ENCODE data around the gene CHCT1. TPM values are rescaled to one million over a fixed set of nuclear protein-coding genes. Genes with fewer than 3 reads are reported as not detected.

CHCT1 gene
- total RNA-seq, 1 experiment from 2014 or later, result not detected

- DNase-seq (ENCODE audit: low read depth, low spot score) (no peak), ATAC-seq (no peak)
- H3K4me1 ChIP-seq (ENCODE audit: control insufficient read depth, insufficient read depth, low read length), result no peaks in the 10 kb centered on the region
- no peaks in the 10 kb centered on the region for H3K36me3 ChIP-seq (ENCODE audit: control insufficient read depth, insufficient read depth, low read length)
- in situ Hi-C loops (cut with HindIII; ENCODE audit: low pct_unique_long_range_greater_than_20kb, low sequenced_read_pairs) (no loop called here), intact Hi-C loops (cut with micrococcal nuclease; ENCODE audit: unreplicated experiment) (no loop called here)
- no peaks in the 10 kb centered on the region for H3K27me3 ChIP-seq (ENCODE audit: control insufficient read depth, insufficient read depth, low read length)
- BruUV-seq (replicated peaks), result no TSS peak
- POLR2A ChIA-PET, result interaction anchor here (0.7 kb wide), 1 partner anchor 10 kb away, joined by 3 read pairs; no protein-coding TSS in a partner anchor
- H3K27ac ChIP-seq (ENCODE audit: low read length), result no peak overlapping the region
- CTCF ChIA-PET, result no interaction called here
- no peak for TF ChIP-seq REST (IDR thresholded peaks at IDR 0.05; ENCODE audit: insufficient read depth in 1 of 2, low read depth in 2 of 2, low read length in 1 of 2)
- TF ChIP-seq CTCF (IDR thresholded peaks at IDR 0.05), result no peak
- no peak for TF ChIP-seq TCF7L2 (IDR thresholded peaks at IDR 0.05; ENCODE audit: low read depth, low read length)
- TF ChIP-seq POLR2AphosphoS5 (IDR thresholded peaks at IDR 0.05; ENCODE audit: low read depth, low read length), result no peak
- no peak for TF ChIP-seq SIN3A (IDR thresholded peaks at IDR 0.05; ENCODE audit: borderline replicate concordance, insufficient read depth, low read depth, low read length)
- no peaks in the 10 kb centered on the region for H3K9me3 ChIP-seq (ENCODE audit: control insufficient read depth, insufficient read depth, low read depth, low read length)
- H3K4me3 ChIP-seq (ENCODE audit: low read depth in 2 of 2, low read length in 2 of 2), result no peak overlapping the region
These were observed 18.8 kb upstream of the CHCT1 start for GRCh38 chr17:60403523-60403810.

- no peak overlapping the region for H3K4me3 ChIP-seq (ENCODE audit: low read depth in 2 of 2, low read length in 2 of 2)
- intact Hi-C loops (cut with micrococcal nuclease; ENCODE audit: unreplicated experiment) (no loop called here), in situ Hi-C loops (cut with HindIII; ENCODE audit: low pct_unique_long_range_greater_than_20kb, low sequenced_read_pairs) (no loop called here)
- no peaks in the 10 kb centered on the region for H3K4me1 ChIP-seq (ENCODE audit: control insufficient read depth, insufficient read depth, low read length)
- ChIA-PET CTCF (no interaction called here), POLR2A (no interaction called here)
- BruUV-seq (replicated peaks), result no TSS peak
- ATAC-seq (no peak), DNase-seq (ENCODE audit: low read depth, low spot score) (no peak)
- no peak for TF ChIP-seq REST (IDR thresholded peaks at IDR 0.05; ENCODE audit: insufficient read depth in 1 of 2, low read depth in 2 of 2, low read length in 1 of 2)
- H3K36me3 ChIP-seq (ENCODE audit: control insufficient read depth, insufficient read depth, low read length), result no peaks in the 10 kb centered on the region
- no peaks in the 10 kb centered on the region for H3K27me3 ChIP-seq (ENCODE audit: control insufficient read depth, insufficient read depth, low read length)
- no peaks in the 10 kb centered on the region for H3K9me3 ChIP-seq (ENCODE audit: control insufficient read depth, insufficient read depth, low read depth, low read length)
- H3K27ac ChIP-seq (ENCODE audit: low read length), result no peak overlapping the region
These were observed 18.3 kb upstream of the CHCT1 start for GRCh38 chr17:60403962-60404361.

Measured in Panc1 (cell line).